Embryonic facial prominence (tissue), 1 donor: ENCODE data around the gene HSPA12B.

Source experiments
- DNase-seq: peaks from one replicate; pipeline ENCODE4 v3.0.0-alpha.2; 2016; ENCODE audit errors: extremely low spot score

Gene HSPA12B

GRCh38 chr20:3732327-3733118 is at the start of gene HSPA12B:
Gene HSPA12B (plus strand): TSS chr20:3732685. CDS start chr20:3738675, 5,990 bp downstream.
- no peak for DNase-seq

DNA sequence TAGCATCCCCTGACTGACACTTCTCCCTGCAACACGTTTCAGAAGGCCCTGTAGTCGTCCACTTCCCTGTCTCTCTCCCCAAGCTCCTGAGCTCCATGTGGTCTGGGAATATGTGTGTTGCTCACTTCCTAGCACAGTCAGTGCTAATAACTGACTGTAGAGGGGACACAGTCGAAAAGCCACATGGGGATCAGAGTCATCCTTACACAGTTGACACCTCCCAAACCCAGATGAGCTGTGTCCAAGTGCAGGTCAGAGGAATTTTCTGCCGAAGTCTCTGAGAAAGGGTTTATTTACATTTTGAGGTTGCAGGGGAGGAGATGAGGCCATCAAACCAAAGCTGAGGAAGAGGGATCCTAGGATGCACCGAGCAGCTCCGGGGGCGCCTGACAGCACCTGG is 47.1 kb upstream of the HSPA12B start:
- DNase-seq, result no peak

- DNase-seq, result no peak
These were observed 46.1 kb upstream of the HSPA12B start for GRCh38 chr20:3686421-3686820.

DNA sequence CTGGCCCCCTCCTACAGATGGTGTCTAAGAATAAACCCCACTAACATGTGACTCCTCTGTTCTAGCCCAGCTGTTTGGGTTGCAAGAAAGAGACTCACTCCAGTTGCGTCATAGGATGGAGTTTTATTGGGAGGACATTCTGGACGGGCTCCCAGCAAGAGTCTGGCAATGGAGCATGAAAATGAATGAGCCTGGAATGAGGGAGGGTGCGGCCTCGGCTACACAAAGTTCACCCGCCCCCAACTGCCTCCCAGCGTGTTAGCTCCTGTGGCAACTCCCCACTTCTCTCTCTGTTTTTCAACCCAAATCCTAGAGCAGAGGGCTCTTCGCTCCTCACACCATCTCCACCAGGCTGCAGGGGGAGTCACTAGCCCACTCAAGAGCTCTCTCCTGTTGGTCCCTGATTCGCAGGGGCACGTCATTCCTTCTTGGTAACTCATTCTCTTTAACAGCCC is 45.6 kb upstream of the HSPA12B start:
- peak; percentile 27 for DNase-seq

GRCh38 chr20:3687655-3688054 is 44.8 kb upstream of the HSPA12B start:
- DNase-seq, result no peak

DNA sequence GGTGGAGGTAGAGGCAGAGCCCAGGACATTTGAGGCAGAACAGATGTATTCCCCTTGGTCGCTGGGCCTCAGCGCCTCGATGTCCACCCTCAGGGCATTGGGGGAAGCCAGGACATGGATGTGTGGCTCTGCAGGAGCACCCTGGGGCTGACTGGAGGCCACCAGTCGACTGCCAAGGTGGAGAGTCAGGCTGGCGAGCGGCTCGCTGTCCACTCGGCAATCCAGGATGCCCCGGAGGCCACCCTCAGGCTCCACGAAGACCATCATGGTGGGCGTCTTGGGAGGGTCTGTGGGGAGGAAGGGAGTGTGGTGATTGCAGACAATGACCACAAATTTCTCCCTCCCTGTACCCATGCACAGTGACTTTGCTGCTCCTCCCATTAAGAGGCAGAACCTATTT is 42.5 kb upstream of the HSPA12B start:
- DNase-seq, result no peak

GRCh38 chr20:3690413-3690812 is 42.1 kb upstream of the HSPA12B start:
- DNase-seq, result no peak

- DNase-seq, result no peak
These were observed 41.2 kb upstream of the HSPA12B start for GRCh38 chr20:3691306-3691705.

- DNase-seq, result no peak
These were observed 40.6 kb upstream of the HSPA12B start for GRCh38 chr20:3691897-3692296.

DNA sequence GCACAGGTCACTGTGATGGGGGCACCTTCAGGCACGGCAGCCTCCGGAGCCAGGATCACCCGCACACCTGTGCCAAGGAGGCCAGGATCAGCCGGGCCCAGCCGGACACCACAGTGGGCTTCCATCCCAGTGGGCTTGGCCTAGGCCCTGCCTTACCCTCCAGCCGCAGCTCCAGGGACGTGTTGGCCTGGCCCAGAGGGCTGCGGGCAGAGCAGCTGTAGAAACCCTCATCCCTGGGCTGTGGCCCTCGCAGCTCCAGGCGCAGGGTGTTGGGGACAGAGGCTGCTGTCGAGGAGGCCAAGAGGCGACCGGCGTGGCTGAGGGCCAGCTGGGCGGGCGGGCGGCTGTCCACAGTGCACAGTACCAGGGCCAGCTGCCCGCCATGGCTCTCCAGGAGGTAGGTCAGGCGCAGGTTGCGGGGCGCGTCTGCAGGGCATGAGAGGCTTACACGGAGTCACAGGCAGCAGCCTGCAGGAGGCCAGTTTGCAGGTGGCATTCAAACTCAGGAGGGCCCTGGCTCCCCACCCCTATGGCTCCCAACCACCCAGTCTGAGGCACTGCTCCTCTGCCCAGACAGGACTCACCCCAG is 39.7 kb upstream of the HSPA12B start:
- DNase-seq, result no peak

DNA sequence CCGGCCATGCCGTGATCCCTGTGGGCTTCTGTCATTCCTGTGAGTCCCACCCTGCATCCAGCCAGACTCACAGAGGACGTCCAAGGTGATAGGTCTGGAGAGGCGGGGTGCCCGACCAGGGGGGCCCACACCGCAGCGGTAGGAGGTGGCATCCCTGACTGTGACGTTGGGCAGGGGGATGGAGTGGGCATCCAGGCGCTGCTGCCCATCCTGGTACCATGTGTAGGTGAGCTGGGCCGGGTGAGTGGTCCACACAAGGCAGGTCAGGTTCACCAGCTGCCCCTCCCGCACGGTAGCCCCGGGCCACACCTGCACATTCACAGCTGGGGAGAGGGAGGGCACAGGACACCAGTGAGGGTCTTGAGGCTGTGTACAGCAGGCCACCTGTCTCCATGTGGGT is 39.1 kb upstream of the HSPA12B start:
- no peak for DNase-seq

DNA sequence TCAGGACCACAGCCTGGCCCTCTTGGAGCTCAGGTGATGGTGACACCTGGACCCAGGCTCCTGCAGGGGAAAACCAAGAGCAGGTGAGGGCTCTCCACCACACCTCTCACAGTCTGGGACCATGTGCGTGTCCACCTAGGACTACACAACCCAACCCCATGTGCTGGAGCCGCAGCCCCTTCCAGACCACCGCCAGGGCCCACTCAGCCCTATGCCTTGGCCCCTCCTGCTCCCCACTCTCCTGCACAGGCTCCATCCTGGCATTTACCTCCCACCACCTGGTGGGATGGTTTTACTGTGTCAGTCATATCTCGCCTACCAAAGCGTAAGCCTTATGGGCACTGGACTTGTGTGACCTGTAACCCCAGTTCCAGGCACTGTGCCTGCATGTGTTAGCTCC is 37.6 kb upstream of the HSPA12B start:
- DNase-seq, result no peak

GRCh38 chr20:3696200-3696599 is 36.3 kb upstream of the HSPA12B start:
- DNase-seq, result no peak

DNA sequence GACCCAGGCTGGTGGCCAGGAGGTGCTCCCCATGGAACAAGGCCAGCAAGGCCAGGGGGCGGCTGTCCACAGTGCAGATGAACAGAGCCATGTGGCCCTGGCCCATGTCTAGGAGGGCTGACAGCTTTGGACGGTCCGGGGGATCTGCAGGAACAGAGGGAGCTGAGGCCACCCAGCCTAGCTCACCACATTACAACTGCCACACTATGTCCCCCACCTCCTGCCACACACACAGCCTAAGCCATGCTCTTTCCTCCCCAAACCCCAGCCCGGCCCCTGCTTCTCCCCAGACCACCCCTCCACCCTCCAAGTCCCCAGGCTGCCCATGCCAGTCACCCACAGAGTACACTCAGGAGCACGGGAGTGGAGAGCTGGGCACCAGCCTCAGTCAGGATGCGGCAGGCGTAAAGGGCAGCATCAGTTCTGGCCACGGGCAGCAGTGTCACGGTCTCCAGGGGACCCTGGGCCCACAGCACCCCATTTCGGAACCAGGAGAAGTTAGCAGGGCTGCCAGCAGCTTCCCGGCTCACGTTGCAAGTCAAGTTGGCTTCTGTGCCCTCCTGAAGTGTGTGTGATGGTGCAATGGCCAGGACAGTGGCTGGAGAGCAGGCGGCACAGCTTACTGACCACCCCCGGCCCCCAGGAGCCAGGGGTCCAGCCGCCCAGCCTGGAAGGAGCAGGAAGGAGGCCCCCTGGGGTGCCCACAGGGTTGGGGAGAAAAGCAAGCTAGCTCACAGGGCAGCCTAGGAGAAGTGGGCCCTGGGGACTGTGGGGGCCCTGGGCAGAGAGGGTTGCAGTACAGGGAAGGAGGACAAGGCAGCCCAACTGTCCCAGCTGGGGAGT is 35.5 kb upstream of the HSPA12B start:
- DNase-seq, result no peak

DNA sequence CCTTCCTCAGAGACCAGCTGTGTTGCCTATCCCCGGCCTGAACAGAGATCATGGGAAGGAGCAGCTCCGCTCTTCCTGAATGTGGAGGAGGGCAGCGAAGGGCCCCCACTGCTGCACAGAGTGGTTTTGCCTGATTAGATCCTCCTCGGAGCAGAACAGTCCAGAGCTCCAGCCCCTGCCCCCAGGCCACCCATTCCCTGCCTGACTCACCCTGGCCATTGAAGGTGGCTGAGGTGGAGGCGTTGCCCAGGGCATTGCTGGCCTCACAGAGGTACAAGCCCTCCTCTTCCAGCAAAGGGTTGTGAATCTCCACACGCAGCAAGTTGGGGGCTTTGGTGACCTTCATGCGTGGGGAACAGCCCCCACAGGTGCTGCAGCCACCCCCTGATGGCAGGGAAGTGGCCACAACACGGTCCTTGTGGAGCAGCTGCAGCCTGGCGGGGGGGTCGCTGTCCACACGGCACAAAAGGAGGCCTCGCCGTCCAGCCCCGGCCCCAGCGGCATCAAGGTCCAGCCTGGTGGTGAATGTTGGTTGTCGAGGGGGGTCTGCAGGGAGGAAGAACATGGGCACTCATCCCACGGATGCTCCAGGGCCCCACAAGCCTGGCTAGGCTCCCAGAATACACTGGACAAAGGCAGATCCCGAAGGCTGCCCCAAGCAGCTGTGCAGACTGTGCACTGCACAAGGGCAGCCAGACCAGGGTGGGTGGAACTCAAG is 34.7 kb upstream of the HSPA12B start:
- no peak for DNase-seq

DNA sequence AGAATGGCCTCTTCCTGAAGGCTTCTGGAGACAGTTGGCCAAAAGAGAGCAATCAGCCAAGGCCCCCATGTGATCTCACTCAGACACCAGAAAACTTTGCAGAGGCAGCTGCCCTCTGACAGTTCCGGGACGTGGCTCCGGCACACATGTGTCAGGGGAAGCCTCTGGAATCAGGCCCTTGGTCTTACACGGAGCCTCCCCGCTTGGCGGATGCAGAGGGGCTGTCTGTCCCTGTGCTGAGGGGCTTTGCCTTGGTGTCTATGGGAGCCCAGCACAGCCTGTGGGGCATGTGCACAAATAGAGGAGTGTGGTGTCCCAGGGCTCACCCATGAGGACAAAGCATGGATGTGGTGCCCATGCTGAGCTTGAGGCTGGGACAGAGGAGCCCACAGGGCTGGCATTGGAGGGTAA is 33.9 kb upstream of the HSPA12B start:
- no peak for DNase-seq

DNA sequence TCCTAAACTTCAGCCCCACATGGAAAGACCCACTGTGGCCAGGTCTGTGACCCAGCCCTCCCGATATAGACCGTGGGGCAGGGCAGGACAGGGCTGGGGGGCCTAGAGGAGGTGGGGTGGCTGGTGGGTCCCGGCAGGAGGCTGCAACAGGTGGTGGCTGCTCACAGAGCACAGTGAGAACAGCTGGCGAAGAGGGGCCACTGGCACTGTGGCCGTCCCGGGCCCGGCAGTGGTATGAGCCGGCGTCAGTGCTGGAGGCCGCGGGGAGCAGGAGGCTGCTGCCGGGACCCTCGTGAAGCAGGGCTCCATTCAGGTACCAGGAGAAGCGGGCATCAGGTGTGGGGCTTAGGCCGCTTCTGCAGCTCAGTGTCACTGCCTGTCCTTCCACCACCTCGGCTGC is 33.4 kb upstream of the HSPA12B start:
- DNase-seq, result no peak

DNA sequence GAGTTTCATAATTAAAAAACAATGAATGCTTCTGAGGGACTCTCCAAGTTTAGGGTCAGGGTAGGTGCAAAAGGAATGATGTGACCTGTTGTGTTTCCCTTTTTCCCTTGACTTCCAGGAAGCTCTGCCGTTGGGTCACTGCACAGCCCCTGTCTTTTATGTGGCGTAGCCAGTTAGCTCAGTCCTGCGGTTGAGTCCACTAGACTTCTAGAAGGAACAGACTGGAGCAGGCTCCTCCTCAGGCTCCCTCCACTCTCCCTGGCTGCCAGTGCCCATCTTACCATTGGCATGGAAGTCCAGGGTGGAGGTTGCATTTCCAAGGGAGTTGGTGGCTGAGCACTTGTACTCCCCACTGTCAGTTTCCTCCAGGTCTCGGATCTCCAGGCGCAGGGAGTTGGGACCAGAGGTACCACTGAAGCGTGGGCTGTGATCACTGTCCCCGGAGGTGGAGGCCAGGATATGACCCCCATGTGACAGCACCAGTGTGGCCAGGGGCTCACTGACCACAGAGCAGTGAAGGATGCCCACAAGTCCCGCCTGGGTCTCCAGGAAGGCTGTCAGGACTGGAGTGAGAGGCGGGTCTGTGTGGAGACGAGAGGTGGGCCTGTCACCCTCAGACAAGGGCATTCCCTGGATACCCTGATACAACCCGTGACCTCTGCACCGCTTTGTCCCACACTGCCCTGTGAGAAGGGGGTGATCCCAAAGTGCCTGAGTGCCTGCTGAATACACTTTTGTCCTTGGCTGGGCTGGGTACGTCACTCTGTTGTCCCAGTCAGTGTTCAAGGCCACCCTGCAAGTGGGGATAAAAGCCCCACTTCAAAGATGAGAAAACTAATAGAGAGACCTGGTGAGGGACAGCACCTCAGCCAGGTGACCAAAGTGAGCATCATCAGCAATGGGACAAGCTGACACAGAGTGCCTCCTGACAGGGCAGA is 31.2 kb upstream of the HSPA12B start:
- no peak for DNase-seq

DNA sequence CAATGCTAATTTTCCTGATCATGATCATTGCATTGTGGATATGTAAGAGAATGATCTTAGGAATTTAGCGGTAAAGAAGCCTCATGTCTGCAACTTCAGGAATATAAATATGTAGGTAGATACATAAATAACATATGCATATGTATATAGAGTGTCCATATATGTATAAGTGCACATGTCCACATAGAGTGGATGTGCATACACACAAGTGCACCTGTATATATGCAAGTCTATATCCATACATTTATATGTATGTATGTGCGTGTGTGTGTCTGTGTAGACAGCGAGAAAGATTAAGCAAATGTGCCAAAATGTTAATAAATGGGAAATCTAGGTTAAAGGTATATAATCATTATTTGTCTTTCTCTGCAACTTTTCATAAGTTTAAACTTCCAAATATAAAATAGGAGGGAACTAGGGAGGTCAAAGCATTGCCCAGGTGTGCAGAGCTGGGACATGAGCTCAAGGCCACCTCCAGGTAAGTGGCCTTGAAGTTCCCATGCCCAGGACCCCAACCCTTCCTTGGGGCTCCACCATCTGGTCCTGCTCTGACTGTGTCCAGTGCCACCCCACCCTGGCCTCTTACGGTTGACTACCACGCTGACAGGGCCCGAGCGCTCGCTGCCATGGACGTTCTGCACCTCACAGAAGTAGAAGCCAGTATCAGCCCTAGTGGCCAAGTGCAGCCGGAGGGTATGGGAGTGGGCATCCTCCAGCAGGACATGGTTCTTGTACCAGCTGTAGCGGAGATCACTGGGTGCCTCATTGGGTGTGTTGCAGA is 29.7 kb upstream of the HSPA12B start:
- DNase-seq, result no peak

DNA sequence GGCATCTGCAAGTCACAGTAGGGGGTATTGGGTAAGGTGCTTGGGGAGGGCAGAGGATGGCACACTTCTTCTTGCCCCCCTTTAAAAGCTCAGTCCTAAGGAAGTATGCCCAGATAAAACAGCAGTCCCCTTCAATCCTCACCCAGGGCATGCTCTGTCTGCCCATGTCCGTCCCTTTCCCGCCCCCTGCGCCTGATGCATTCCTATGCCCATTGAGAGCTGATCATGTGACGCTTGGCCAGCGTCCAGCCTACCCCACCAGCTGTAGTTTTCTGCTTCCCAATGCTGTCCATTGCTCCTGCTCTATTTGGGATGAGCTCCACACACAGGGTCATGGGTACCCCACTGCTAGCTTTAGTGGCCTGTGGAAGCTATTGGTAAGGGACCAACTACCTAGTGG is 28.4 kb upstream of the HSPA12B start:
- no peak for DNase-seq
